ENCODE data around the gene ITSN1. TPM values are rescaled to one million over a fixed set of nuclear protein-coding genes. Genes with fewer than 3 reads are reported as not detected.

The ITSN1 gene
- total RNA-seq, 4 donors from 2014 or later = 31.1 to 42.5 (median 35.9) TPM

GRCh38 chr21:33850401-33850800, 208.1 kb downstream of the ITSN1 start:
- Histone ChIP-seq H3K27ac (replicated peaks in 1 of 4) (no peak overlapping the region), H3K27me3 (no peaks in the 10 kb centered on the region), H3K4me3 (no peak overlapping the region), H3K36me3 (no peaks in the 10 kb centered on the region), H3K4me1 (peaks cover 0 to 5% (median 0%) of the 10 kb centered on the region in 4 donors), H3K9me3 (no peaks in the 10 kb centered on the region)
- intact Hi-C loops (cut with DNase I) = no loop called here
- 93% methylated on average over 9 of the region's 11 CpGs for WGBS
- DNase-seq (ENCODE audit: extremely low spot score) = no peak
- TF ChIP-seq POLR2A (IDR thresholded peaks at IDR 0.05; ENCODE audit: low read depth) (no peak), POLR2AphosphoS5 (IDR thresholded peaks at IDR 0.05) (no peak), CTCF (IDR thresholded peaks at IDR 0.05) (no peak), EP300 (IDR thresholded peaks at IDR 0.05) (no peak)

- H3K4me1 ChIP-seq = peaks cover 0 to 5% (median 0%) of the 10 kb centered on the region in 4 donors
- H3K27me3 ChIP-seq = no peaks in the 10 kb centered on the region
- no peak for DNase-seq (ENCODE audit: extremely low spot score)
- no peak for TF ChIP-seq EP300 (IDR thresholded peaks at IDR 0.05)
- no peak for TF ChIP-seq POLR2A (IDR thresholded peaks at IDR 0.05; ENCODE audit: low read depth)
- TF ChIP-seq CTCF (IDR thresholded peaks at IDR 0.05) = no peak
- no peak for TF ChIP-seq POLR2AphosphoS5 (IDR thresholded peaks at IDR 0.05)
- no peaks in the 10 kb centered on the region for H3K9me3 ChIP-seq
- no peak overlapping the region for H3K4me3 ChIP-seq
- intact Hi-C loops (cut with DNase I) = no loop called here
- 91% methylated on average over 9 of the region's 9 CpGs for WGBS
- no peaks in the 10 kb centered on the region for H3K36me3 ChIP-seq
- no peak overlapping the region for H3K27ac ChIP-seq (replicated peaks in 1 of 4)
Observed at GRCh38 chr21:33850985-33851384, 208.7 kb downstream of the ITSN1 start.

- Histone ChIP-seq H3K27me3 (no peaks in the 10 kb centered on the region), H3K9me3 (no peaks in the 10 kb centered on the region), H3K36me3 (no peaks in the 10 kb centered on the region), H3K4me1 (peaks cover 0 to 5% (median 0%) of the 10 kb centered on the region in 4 donors), H3K4me3 (no peak overlapping the region), H3K27ac (replicated peaks in 1 of 4) (no peak overlapping the region)
- intact Hi-C loops (cut with DNase I) = no loop called here
- TF ChIP-seq POLR2A (IDR thresholded peaks at IDR 0.05; ENCODE audit: low read depth) (no peak), EP300 (IDR thresholded peaks at IDR 0.05) (no peak), POLR2AphosphoS5 (IDR thresholded peaks at IDR 0.05) (no peak), CTCF (IDR thresholded peaks at IDR 0.05) (no peak)
- 78% methylated on average over 6 of the region's 6 CpGs for WGBS
- no peak for DNase-seq (ENCODE audit: extremely low spot score)
Observed at GRCh38 chr21:33852485-33852884, 210.2 kb downstream of the ITSN1 start.

GRCh38 chr21:33854604-33855003, 212.3 kb downstream of the ITSN1 start:
- Histone ChIP-seq H3K4me3 (no peak overlapping the region), H3K4me1 (peaks cover 0 to 15% (median 3%) of the 10 kb centered on the region in 4 donors), H3K36me3 (no peaks in the 10 kb centered on the region), H3K27ac (replicated peaks in 1 of 4) (no peak overlapping the region), H3K27me3 (no peaks in the 10 kb centered on the region), H3K9me3 (no peaks in the 10 kb centered on the region)
- WGBS = 78% methylated on average over 3 of the region's 5 CpGs
- TF ChIP-seq POLR2AphosphoS5 (IDR thresholded peaks at IDR 0.05) (no peak), EP300 (IDR thresholded peaks at IDR 0.05) (no peak), POLR2A (IDR thresholded peaks at IDR 0.05; ENCODE audit: low read depth) (no peak), CTCF (IDR thresholded peaks at IDR 0.05) (no peak)
- DNase-seq (ENCODE audit: extremely low spot score) = no peak
- intact Hi-C loops (cut with DNase I) = no loop called here

- TF ChIP-seq CTCF (IDR thresholded peaks at IDR 0.05) (no peak), POLR2AphosphoS5 (IDR thresholded peaks at IDR 0.05) (no peak), POLR2A (IDR thresholded peaks at IDR 0.05; ENCODE audit: low read depth) (no peak), EP300 (IDR thresholded peaks at IDR 0.05) (no peak)
- WGBS = 95% methylated on average over 6 of the region's 6 CpGs
Observed at GRCh38 chr21:33855190-33855589, 212.9 kb downstream of the ITSN1 start.

More at GRCh38 chr21:33855190-33855589, 212.9 kb downstream of the ITSN1 start:
- intact Hi-C loops (cut with DNase I) = no loop called here
- DNase-seq (ENCODE audit: extremely low spot score) = no peak
- Histone ChIP-seq H3K4me1 (peaks cover 0 to 15% (median 3%) of the 10 kb centered on the region in 4 donors), H3K9me3 (no peaks in the 10 kb centered on the region), H3K27me3 (no peaks in the 10 kb centered on the region), H3K27ac (replicated peaks in 1 of 4) (no peak overlapping the region), H3K36me3 (no peaks in the 10 kb centered on the region), H3K4me3 (no peak overlapping the region)

All from esophagus muscularis mucosa (tissue), 4 donors.